ENCODE results near the gene PREP.

- TF ChIP-seq GATA1 (IDR thresholded peaks at IDR 0.05; ENCODE audit: low read depth, low read length) (no peak), POLR2A (IDR thresholded peaks at IDR 0.05; ENCODE audit: low read length) (no peak)
Measured at GRCh38 chr6:105320271-105320670, 82.6 kb downstream of the PREP start.
